ENCODE results near the gene LGALS16. TPM values are rescaled to one million over a fixed set of nuclear protein-coding genes. Genes with fewer than 3 reads are reported as not detected.
"Not testable (repeated sequence)": the region's sequence is repeated elsewhere in the genome, so short reads cannot be mapped to it uniquely, and the experiment has no call there.

LGALS16 gene
- polyA plus RNA-seq, 1 donor: not detected

DNA sequence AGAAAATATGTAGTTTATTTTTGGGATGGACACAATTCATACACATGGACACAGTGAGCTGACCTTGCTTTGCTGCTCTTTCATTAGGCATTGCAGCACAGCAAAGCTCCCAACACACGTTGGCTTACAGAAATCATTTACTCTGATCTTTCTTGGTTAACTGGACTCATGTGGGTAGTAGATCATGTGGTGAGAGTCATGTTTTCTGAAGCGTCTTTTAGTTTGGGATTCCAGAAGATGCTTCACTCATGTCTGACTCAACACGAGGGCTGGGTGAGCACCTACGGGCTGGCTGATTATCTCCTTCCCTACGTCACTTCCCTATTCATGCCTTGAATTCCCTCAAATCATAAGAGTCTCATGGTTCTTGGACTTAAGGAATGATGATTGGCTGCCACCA lies 12.1 kb upstream of the LGALS16 start:
- no peaks in the 10 kb centered on the region for H3K4me1 ChIP-seq (ENCODE audit: control insufficient read depth, insufficient read depth, low read length)
- WGBS (ENCODE audit: insufficient coverage, low lambda C conversion rate): 100% methylated on average over 1 of the region's 5 CpGs
- H3K27ac ChIP-seq (ENCODE audit: low read length): no peak overlapping the region
- DNase-seq: no peak
- H3K4me3 ChIP-seq (ENCODE audit: low read length): no peak overlapping the region
- H3K9me3 ChIP-seq (ENCODE audit: control insufficient read depth, low read depth, low read length): no peaks in the 10 kb centered on the region
- no peaks in the 10 kb centered on the region for H3K27me3 ChIP-seq (ENCODE audit: control insufficient read depth, insufficient read depth, low read length)
- H3K36me3 ChIP-seq (ENCODE audit: control insufficient read depth, insufficient read depth, low read length): no peaks in the 10 kb centered on the region

DNA sequence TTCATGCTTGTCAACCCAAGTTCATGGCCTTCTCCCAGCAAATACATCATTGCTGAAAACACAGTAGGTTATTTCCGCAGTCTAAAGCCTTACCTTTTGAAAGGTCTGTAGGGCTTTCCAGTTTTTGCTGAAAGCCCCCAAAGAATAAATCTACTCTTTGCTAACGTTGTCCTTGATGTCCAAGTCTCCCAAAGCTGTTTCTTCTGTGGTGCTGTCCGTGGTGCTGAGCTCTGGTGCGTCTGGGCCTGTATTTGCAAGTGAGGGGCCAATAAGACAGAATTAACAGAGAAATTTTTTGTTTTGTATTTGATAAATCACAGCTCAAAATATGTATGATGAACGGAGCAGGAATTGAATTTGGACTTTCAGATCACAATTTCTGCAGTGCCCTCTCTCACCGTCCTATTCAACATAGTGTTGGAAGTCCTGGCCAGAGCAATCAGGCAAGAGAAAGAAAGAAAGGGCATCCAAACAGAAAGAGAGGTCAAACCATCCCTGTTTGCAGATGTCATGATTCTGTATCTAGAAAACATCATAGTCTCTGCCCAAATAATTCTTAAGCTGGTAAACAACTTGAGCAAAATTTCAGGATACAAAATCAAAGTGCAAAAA lies 9.8 kb upstream of the LGALS16 start:
- Histone ChIP-seq H3K27ac (ENCODE audit: low read length) (no peak overlapping the region), H3K4me3 (ENCODE audit: low read length) (no peak overlapping the region), H3K4me1 (ENCODE audit: control insufficient read depth, insufficient read depth, low read length) (no peaks in the 10 kb centered on the region), H3K27me3 (ENCODE audit: control insufficient read depth, insufficient read depth, low read length) (no peaks in the 10 kb centered on the region), H3K36me3 (ENCODE audit: control insufficient read depth, insufficient read depth, low read length) (no peaks in the 10 kb centered on the region), H3K9me3 (ENCODE audit: control insufficient read depth, low read depth, low read length) (no peaks in the 10 kb centered on the region)
- WGBS (ENCODE audit: insufficient coverage, low lambda C conversion rate): 40% methylated on average over 1 of the region's 6 CpGs
- DNase-seq: no peak

DNA sequence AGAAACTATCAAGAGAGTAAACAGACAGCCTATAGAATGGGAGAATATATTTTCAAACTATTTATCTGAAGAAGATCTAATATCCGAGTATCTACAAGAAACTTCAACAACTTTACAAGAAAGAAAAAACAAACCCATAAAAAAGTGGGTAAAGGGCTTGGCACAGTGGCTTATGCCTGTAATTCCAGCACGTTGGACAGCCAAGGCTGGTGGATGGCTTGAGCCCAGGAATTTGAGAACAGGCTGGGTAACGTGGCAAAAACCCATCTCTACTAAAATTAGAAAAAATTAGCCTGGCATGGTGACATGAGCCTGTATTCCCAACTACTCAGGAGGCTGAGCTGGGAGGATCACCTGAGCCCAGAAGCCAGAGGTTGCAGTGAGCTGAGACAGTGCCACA lies 7.8 kb upstream of the LGALS16 start:
- no peak for DNase-seq
- Histone ChIP-seq H3K4me3 (ENCODE audit: low read length) (no peak overlapping the region), H3K36me3 (ENCODE audit: control insufficient read depth, insufficient read depth, low read length) (no peaks in the 10 kb centered on the region), H3K9me3 (ENCODE audit: control insufficient read depth, low read depth, low read length) (no peaks in the 10 kb centered on the region), H3K27me3 (ENCODE audit: control insufficient read depth, insufficient read depth, low read length) (no peaks in the 10 kb centered on the region), H3K4me1 (ENCODE audit: control insufficient read depth, insufficient read depth, low read length) (no peaks in the 10 kb centered on the region), H3K27ac (ENCODE audit: low read length) (no peak overlapping the region)
- 70% methylated on average over 2 of the region's 3 CpGs for WGBS (ENCODE audit: insufficient coverage, low lambda C conversion rate)

DNA sequence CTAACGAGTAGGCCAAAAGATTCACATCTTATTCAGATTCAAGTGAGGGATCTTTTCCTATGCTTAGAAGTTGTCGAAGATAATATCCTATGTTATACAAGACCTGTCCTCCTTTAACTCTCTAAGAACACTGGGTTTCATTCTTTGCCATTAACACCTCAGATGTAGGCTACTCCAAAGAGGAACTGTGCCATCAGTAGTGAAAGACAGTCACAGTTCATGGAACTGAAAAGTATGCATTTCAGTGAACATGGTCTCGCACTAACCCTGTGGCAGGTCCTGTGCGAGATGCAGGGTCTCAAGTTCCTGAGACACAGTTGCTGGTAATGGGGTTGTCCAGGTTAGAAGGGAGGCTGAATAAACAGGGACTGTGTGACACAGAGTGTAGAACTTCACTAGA lies 4.1 kb downstream of the LGALS16 start:
- H3K4me3 ChIP-seq (ENCODE audit: low read length): no peak overlapping the region
- H3K27ac ChIP-seq (ENCODE audit: low read length): no peak overlapping the region
- 100% methylated on average over 1 of the region's 4 CpGs for WGBS (ENCODE audit: insufficient coverage, low lambda C conversion rate)
- no peak for DNase-seq
- no peaks in the 10 kb centered on the region for H3K36me3 ChIP-seq (ENCODE audit: control insufficient read depth, insufficient read depth, low read length)
- no peaks in the 10 kb centered on the region for H3K9me3 ChIP-seq (ENCODE audit: control insufficient read depth, low read depth, low read length)
- no peaks in the 10 kb centered on the region for H3K4me1 ChIP-seq (ENCODE audit: control insufficient read depth, insufficient read depth, low read length)
- no peaks in the 10 kb centered on the region for H3K27me3 ChIP-seq (ENCODE audit: control insufficient read depth, insufficient read depth, low read length)

DNA sequence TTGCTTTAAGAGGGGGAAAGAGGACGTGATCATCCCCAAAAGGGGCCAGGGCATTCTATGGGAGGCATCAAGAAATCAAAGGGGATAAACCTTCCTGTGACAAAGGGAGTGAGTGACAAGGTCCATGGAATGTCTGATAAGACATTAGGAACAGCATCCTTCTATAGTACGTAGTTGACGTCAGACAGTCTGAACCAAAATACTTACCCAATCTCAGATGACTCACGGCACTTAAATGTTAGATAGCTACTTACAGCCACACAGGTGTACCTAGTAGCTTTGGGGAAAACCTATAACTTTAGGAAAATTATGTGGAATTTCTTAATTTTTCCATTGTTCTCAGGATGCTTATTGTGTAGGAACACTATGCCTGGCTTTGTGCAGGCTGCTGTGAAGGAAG lies 4.9 kb downstream of the LGALS16 start:
- no peaks in the 10 kb centered on the region for H3K27me3 ChIP-seq (ENCODE audit: control insufficient read depth, insufficient read depth, low read length)
- H3K4me1 ChIP-seq (ENCODE audit: control insufficient read depth, insufficient read depth, low read length): no peaks in the 10 kb centered on the region
- H3K27ac ChIP-seq (ENCODE audit: low read length): no peak overlapping the region
- no peak overlapping the region for H3K4me3 ChIP-seq (ENCODE audit: low read length)
- no CpG with 5 or more reads among the region's 4 CpGs for WGBS (ENCODE audit: insufficient coverage, low lambda C conversion rate)
- H3K36me3 ChIP-seq (ENCODE audit: control insufficient read depth, insufficient read depth, low read length): no peaks in the 10 kb centered on the region
- no peak for DNase-seq
- H3K9me3 ChIP-seq (ENCODE audit: control insufficient read depth, low read depth, low read length): no peaks in the 10 kb centered on the region

DNA sequence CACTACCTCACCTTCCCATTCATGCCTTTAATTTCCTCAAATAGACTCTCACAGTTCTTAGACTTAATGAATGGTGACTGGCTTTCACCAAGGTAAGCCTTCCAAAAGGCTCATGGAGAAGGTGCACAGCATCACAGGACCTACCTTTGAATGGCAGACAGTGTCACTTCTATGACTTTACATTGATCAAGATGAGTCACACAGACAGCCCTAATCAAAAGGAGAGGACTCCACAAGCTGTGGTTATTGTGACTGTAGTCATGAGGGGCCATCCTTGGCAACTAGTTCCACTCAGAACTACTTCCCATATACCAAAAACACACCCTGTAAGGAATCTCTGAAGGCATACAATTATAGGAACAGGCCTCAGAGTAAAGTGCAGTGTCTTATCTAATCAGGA lies 5.9 kb downstream of the LGALS16 start:
- Histone ChIP-seq H3K4me1 (ENCODE audit: control insufficient read depth, insufficient read depth, low read length) (no peaks in the 10 kb centered on the region), H3K36me3 (ENCODE audit: control insufficient read depth, insufficient read depth, low read length) (no peaks in the 10 kb centered on the region), H3K9me3 (ENCODE audit: control insufficient read depth, low read depth, low read length) (no peaks in the 10 kb centered on the region), H3K27me3 (ENCODE audit: control insufficient read depth, insufficient read depth, low read length) (no peaks in the 10 kb centered on the region), H3K4me3 (ENCODE audit: low read length) (no peak overlapping the region), H3K27ac (ENCODE audit: low read length) (no peak overlapping the region)
- no peak for DNase-seq

DNA sequence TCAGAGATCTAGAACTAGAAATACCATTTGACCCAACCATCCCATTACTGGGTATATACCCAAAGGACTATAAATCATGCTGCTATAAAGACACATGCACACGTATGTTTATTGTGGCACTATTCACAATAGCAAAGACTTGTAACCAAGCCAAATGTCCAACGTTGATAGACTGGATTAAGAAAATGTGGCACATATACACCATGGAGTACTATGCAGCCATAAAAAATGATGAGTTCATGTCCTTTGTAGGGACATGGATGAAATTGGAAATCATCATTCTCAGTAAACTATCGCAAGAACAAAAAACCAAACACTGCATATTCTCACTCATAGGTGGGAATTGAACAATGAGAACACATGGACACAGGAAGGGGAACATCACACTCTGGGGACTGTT lies 14.1 kb downstream of the LGALS16 start:
- H3K27ac ChIP-seq (ENCODE audit: low read length); H3K36me3 ChIP-seq (ENCODE audit: control insufficient read depth, insufficient read depth, low read length); H3K4me3 ChIP-seq (ENCODE audit: low read length); H3K9me3 ChIP-seq (ENCODE audit: control insufficient read depth, low read depth, low read length); H3K4me1 ChIP-seq (ENCODE audit: control insufficient read depth, insufficient read depth, low read length); H3K27me3 ChIP-seq (ENCODE audit: control insufficient read depth, insufficient read depth, low read length); DNase-seq: not testable (repeated sequence)
- no CpG with 5 or more reads among the region's 3 CpGs for WGBS (ENCODE audit: insufficient coverage, low lambda C conversion rate)

DNA sequence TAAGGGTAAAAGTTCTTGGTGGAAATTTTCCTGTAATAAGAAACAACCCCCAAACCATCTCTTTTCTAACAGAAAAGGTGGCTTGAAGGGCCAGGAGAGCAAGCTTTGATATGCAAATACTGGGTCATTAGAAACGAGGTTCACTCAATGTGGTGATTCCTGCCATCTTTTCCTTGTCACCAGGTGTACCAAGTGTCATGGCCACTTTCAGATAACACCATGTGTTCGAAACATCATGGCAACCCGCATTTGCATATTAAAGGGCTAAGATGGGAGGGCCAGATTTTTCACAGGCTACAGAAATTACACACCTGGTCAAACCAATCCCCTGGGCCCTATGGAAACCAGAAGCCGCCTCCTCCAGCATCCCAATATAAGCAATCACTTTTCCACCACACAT lies 15.3 kb downstream of the LGALS16 start:
- no peaks in the 10 kb centered on the region for H3K36me3 ChIP-seq (ENCODE audit: control insufficient read depth, insufficient read depth, low read length)
- H3K4me1 ChIP-seq (ENCODE audit: control insufficient read depth, insufficient read depth, low read length): no peaks in the 10 kb centered on the region
- H3K9me3 ChIP-seq (ENCODE audit: control insufficient read depth, low read depth, low read length): no peaks in the 10 kb centered on the region
- no peak for DNase-seq
- no CpG with 5 or more reads among the region's 4 CpGs for WGBS (ENCODE audit: insufficient coverage, low lambda C conversion rate)
- no peak overlapping the region for H3K27ac ChIP-seq (ENCODE audit: low read length)
- H3K4me3 ChIP-seq (ENCODE audit: low read length): no peak overlapping the region
- H3K27me3 ChIP-seq (ENCODE audit: control insufficient read depth, insufficient read depth, low read length): peaks cover 6% of the 10 kb centered on the region

DNA sequence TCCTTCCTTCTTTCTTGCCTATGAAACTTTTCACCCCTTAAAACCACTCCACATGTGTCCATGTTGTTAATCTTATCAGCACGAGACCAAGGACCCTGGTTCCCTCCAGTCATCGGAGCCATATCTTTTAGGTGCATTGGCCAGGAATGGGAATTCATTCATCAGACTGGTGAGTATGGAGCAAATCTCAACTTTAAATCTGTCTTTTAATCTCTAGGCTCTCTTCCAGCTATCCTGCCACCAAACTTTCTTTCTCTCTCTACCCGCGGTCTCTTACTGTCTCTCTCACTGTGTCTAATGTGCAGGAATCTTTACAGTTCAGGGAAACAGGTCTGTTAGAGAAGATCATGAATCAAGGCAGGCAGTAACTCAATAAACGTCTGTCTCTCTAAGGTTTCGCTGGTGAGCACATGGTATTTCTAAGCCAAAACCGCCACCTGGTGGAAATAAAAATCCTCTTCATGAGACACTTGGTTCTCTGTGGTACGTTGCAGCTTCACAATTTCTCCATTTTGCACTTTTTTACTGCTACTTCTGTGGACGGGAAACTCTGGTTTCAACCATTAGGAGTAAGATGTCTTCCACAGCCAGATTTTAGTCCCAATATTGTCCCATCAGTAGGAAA lies 16.1 kb downstream of the LGALS16 start:
- peaks cover 6% of the 10 kb centered on the region for H3K27me3 ChIP-seq (ENCODE audit: control insufficient read depth, insufficient read depth, low read length)
- no peaks in the 10 kb centered on the region for H3K36me3 ChIP-seq (ENCODE audit: control insufficient read depth, insufficient read depth, low read length)
- no peak overlapping the region for H3K4me3 ChIP-seq (ENCODE audit: low read length)
- no peaks in the 10 kb centered on the region for H3K9me3 ChIP-seq (ENCODE audit: control insufficient read depth, low read depth, low read length)
- H3K27ac ChIP-seq (ENCODE audit: low read length): no peak overlapping the region
- 20% methylated on average over 1 of the region's 9 CpGs for WGBS (ENCODE audit: insufficient coverage, low lambda C conversion rate)
- H3K4me1 ChIP-seq (ENCODE audit: control insufficient read depth, insufficient read depth, low read length): no peaks in the 10 kb centered on the region
- DNase-seq: peak; percentile 12 to 25

DNA sequence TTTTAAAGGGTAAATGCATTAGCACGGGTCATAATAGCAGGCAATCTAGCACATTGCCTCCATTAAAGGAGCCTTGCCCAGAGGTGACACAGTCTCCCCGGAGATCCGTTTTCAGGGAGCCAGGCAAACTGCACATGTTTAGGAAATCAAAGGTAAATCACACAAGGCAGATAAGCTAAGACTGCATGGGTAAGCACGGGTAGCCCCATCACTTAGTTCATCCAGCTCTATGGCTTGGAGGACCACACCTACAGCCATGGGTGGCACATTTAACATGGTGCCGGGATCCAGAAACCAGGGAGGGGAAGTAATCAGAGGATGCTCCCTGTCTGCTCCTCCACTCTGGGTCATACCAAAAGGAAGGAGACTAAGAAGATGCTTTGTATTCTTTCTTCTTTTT lies 16.8 kb downstream of the LGALS16 start:
- Histone ChIP-seq H3K27me3 (ENCODE audit: control insufficient read depth, insufficient read depth, low read length) (peaks cover 6% of the 10 kb centered on the region), H3K9me3 (ENCODE audit: control insufficient read depth, low read depth, low read length) (no peaks in the 10 kb centered on the region), H3K4me1 (ENCODE audit: control insufficient read depth, insufficient read depth, low read length) (no peaks in the 10 kb centered on the region), H3K4me3 (ENCODE audit: low read length) (no peak overlapping the region), H3K36me3 (ENCODE audit: control insufficient read depth, insufficient read depth, low read length) (no peaks in the 10 kb centered on the region), H3K27ac (ENCODE audit: low read length) (no peak overlapping the region)
- WGBS (ENCODE audit: insufficient coverage, low lambda C conversion rate): no CpG with 5 or more reads among the region's 5 CpGs
- DNase-seq: no peak

DNA sequence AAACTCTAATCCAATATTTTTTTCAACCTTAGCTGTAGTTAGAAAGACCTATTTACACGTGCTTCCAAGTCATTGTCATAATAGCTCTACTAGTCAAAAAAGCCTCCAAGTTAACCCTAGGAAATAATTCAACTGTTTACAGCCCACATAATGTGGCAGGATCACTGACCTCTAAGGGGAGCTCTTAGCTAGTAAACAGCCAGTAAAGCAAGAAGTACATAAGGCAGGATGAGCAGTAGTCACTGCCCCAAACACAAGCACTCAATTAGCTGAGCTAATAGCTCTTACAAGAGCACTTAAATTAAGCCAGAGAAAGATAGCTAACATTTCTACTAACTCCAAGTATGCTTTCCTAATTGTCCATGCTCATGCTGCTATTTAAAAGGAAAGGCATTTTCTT lies 18.1 kb downstream of the LGALS16 start:
- H3K36me3 ChIP-seq (ENCODE audit: control insufficient read depth, insufficient read depth, low read length); H3K27ac ChIP-seq (ENCODE audit: low read length); DNase-seq; H3K27me3 ChIP-seq (ENCODE audit: control insufficient read depth, insufficient read depth, low read length); H3K4me3 ChIP-seq (ENCODE audit: low read length); H3K9me3 ChIP-seq (ENCODE audit: control insufficient read depth, low read depth, low read length); H3K4me1 ChIP-seq (ENCODE audit: control insufficient read depth, insufficient read depth, low read length): not testable (repeated sequence)
- no CpG with 5 or more reads among the region's 1 CpG for WGBS (ENCODE audit: insufficient coverage, low lambda C conversion rate)

Data from large intestine (tissue), 3 donors.